Mucosa of rectum (tissue), 2 donors: ENCODE data around the gene SLC34A3.
"Not testable (repeated sequence)": the region's sequence is repeated elsewhere in the genome, so short reads cannot be mapped to it uniquely, and the experiment has no call there.

Experiments used
- H3K27ac ChIP-seq, 2 donors: one replicate each; pipeline ENCODE4 v1.7.0; 2013; ENCODE audit warnings: inconsistent platforms in 2 of 2, low read depth in 2 of 2, low read length in 2 of 2
- H3K27me3 ChIP-seq, 2 donors: one replicate each; pipeline ENCODE4 v1.7.0; 2013; ENCODE audit warnings: low read length in 2 of 2; ENCODE audit not compliant: control insufficient read depth in 2 of 2, insufficient read depth in 2 of 2
- H3K36me3 ChIP-seq, 2 donors: one replicate each; pipeline ENCODE4 v1.7.0; 2013; ENCODE audit warnings: low read length in 2 of 2; ENCODE audit not compliant: control insufficient read depth in 2 of 2, insufficient read depth in 2 of 2
- H3K4me1 ChIP-seq, 2 donors: one replicate each; pipeline ENCODE4 v1.7.0; 2013; ENCODE audit warnings: low read length in 2 of 2, mild to moderate bottlenecking in 1 of 2; ENCODE audit not compliant: control insufficient read depth in 2 of 2, insufficient read depth in 2 of 2
- H3K4me3 ChIP-seq, 2 donors: one replicate each; pipeline ENCODE4 v1.7.0; 2013; ENCODE audit warnings: low read length in 2 of 2
- H3K9ac ChIP-seq, 2 donors: one replicate each; pipeline ENCODE4 v1.7.0; 2013; ENCODE audit warnings: low read length in 2 of 2, low read depth in 1 of 2, mild to moderate bottlenecking in 1 of 2
- H3K9me3 ChIP-seq, 2 donors: one replicate each; pipeline ENCODE4 v1.7.0; 2013; ENCODE audit warnings: low read length in 2 of 2; ENCODE audit not compliant: control insufficient read depth in 2 of 2
- donor health status: healthy.
- donor health status: Normal muscosa, but diverticular disease.

The SLC34A3 gene

GRCh38 chr9:137243266-137243625 lies 12.5 kb downstream of the SLC34A3 start:
- not testable (repeated sequence) for H3K9me3 ChIP-seq, H3K27ac ChIP-seq, H3K27me3 ChIP-seq, H3K9ac ChIP-seq
- H3K4me3 ChIP-seq: peak overlapping the region in 1 of 2 donors; percentile 85
- H3K36me3 ChIP-seq: peaks cover 14 to 19% of the 10 kb centered on the region in 2 donors
- H3K4me1 ChIP-seq: peaks cover 31 to 42% of the 10 kb centered on the region in 2 donors

GRCh38 chr9:137243626-137244485 lies 13.2 kb downstream of the SLC34A3 start:
- peaks cover 14 to 19% of the 10 kb centered on the region in 2 donors for H3K36me3 ChIP-seq
- H3K4me3 ChIP-seq: no peak overlapping the region
- peaks cover 25 to 36% of the 10 kb centered on the region in 2 donors for H3K4me1 ChIP-seq
- H3K27me3 ChIP-seq: no peaks in the 10 kb centered on the region
- no peak overlapping the region for H3K27ac ChIP-seq
- H3K9me3 ChIP-seq: no peaks in the 10 kb centered on the region
- no peak overlapping the region for H3K9ac ChIP-seq

- H3K4me3 ChIP-seq: no peak overlapping the region
- peaks cover 21 to 31% of the 10 kb centered on the region in 2 donors for H3K4me1 ChIP-seq
- no peak overlapping the region for H3K27ac ChIP-seq
- H3K9me3 ChIP-seq: no peaks in the 10 kb centered on the region
- H3K36me3 ChIP-seq: peaks cover 14 to 19% of the 10 kb centered on the region in 2 donors
- no peak overlapping the region for H3K9ac ChIP-seq
- H3K27me3 ChIP-seq: no peaks in the 10 kb centered on the region
Observed at GRCh38 chr9:137244486-137245449, 14.1 kb downstream of the SLC34A3 start.

GRCh38 chr9:137245450-137246421 lies 15.0 kb downstream of the SLC34A3 start:
- H3K4me1 ChIP-seq: peaks cover 21 to 25% of the 10 kb centered on the region in 2 donors
- no peaks in the 10 kb centered on the region for H3K9me3 ChIP-seq
- no peaks in the 10 kb centered on the region for H3K27me3 ChIP-seq
- peaks cover 14 to 19% of the 10 kb centered on the region in 2 donors for H3K36me3 ChIP-seq
- no peak overlapping the region for H3K4me3 ChIP-seq
- no peak overlapping the region for H3K9ac ChIP-seq
- H3K27ac ChIP-seq: no peak overlapping the region

DNA sequence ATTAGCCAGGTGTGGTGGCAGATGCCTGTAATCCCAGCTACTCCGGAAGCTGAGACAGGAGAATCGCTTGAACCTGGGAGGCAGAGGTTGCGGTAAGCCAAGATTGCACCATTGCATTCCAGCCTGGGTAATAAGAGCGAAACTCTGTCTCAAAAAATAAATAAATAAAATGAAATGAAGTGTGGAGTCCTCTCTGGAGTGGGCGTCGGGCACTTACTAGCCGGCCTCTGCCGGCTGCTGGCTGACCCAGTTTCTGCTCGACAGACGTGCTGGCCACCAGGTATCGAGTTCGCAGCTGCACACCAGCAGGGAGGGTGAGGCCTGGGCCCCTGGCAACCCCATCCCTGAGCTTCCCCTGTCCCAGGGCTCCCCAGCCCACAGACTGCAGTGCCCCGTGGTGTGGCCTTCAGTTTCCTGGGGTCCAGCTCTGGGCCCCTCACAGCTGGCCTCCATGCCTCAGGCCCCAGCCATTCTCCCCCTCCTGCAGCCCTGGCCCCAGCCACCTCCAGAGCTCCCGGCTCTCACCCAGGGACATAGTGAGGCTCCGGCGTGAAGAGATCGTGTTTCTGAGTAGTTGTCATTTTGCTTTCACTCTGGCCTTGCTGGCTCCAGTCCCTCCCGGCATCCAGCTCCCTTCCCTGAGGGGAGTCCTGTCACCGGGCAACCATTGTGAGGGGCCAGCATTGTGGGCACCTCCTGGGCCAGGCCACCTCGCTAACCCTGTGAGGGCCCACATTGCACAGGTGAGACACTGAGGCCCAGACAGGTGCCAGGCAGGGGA lies 16.6 kb downstream of the SLC34A3 start:
- H3K4me1 ChIP-seq: peaks cover 16 to 20% of the 10 kb centered on the region in 2 donors
- H3K9ac ChIP-seq: no peak overlapping the region
- peaks cover 14 to 15% of the 10 kb centered on the region in 2 donors for H3K36me3 ChIP-seq

DNA sequence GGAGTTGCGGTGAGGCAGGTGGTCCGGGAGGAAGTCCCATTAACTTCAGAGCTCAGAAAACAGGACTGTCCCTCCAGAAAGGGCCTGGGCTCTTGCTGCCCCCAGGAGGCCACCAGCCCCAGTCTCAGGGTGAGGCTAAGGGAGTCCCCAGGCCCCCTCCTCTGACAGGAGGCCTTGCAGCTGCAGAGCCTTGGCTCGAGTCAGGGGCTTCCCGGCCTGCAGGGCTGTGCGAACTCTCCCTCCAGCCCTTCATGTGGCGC lies 17.1 kb downstream of the SLC34A3 start:
- no peak overlapping the region for H3K27ac ChIP-seq
- peaks cover 10 to 11% of the 10 kb centered on the region in 2 donors for H3K36me3 ChIP-seq
- H3K4me1 ChIP-seq: peaks cover 11 to 15% of the 10 kb centered on the region in 2 donors
- H3K27me3 ChIP-seq: no peaks in the 10 kb centered on the region
- no peak overlapping the region for H3K4me3 ChIP-seq
- H3K9me3 ChIP-seq: no peaks in the 10 kb centered on the region
- no peak overlapping the region for H3K9ac ChIP-seq

More for the DNA sequence above, 16.6 kb downstream of the SLC34A3 start:
- Histone ChIP-seq H3K9me3 (no peaks in the 10 kb centered on the region), H3K4me3 (no peak overlapping the region), H3K27ac (no peak overlapping the region), H3K27me3 (no peaks in the 10 kb centered on the region)

DNA sequence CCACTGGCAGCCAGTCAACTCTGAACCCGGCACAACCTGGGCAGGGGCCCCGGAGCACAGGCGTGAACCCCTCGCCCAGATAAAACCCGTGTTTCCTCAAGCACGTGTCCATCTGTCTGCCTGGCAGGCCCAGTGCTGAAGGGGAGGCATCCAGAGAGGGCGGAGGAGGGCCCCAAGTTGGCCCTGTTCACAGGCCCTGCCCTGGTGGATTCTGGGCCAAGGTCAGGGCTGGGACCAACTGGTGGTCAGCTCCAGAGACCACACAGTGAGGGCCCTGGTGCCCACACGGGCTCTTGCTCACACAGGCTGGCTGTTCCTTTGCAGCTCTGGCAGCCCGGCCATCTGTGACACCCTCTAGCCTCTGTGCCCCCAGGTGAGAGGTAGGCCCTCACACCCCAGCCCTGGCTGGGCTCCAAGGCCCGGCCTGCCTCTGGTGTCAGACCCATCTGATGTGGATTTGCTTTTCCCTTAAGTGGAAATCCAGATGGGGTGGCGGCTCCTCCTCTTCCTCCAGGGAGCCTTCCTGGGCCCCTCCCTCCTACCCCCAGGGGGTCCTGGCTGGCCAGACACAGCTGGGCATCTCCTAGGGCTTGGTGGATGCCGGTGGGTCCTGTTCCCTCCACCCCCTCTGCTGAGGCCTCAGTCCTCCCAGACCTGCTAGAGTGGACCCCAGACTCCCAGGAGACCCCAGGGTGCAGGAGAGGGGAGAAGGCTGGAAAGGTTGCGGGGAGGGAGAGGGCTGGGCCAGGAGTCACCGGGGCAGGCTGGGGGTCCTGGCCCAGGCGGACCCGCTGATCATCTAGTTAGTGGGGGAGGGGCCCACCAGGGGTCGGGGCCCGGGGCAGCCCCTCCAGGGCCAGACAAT lies 19.9 kb downstream of the SLC34A3 start:
- Histone ChIP-seq H3K9me3 (no peaks in the 10 kb centered on the region), H3K4me3 (no peak overlapping the region), H3K36me3 (no peaks in the 10 kb centered on the region), H3K9ac (no peak overlapping the region), H3K4me1 (peaks cover 8 to 9% of the 10 kb centered on the region in 2 donors), H3K27ac (no peak overlapping the region), H3K27me3 (no peaks in the 10 kb centered on the region)

DNA sequence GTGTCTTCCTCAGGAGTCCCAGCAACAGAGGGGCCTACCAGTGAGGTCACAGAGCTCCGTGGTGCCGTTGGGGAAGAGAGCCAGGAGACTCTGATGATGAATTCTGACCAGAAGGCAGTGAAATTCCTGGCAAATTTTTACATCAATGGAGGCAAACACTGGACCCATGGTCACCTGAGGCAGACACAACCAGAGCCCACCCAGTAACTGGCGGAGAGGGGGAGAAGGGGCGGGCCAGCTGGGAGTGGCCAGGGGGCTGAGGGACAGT lies 20.4 kb downstream of the SLC34A3 start, which contains the start of gene STPG3:
Gene STPG3, plus strand, starts transcription at position 93 of the 268 bp plus-strand sequence. Its CDS starts 1 bp downstream, at position 94.
- Histone ChIP-seq H3K27ac (no peak within 1 kb of the TSS), H3K9me3 (no peaks in the 10 kb centered on the region), H3K4me3 (no peak within 1 kb of the TSS), H3K9ac (no peak within 1 kb of the TSS), H3K27me3 (no peaks in the 10 kb centered on the region), H3K36me3 (peaks cover 0 to 1% of the 10 kb centered on the region in 2 donors), H3K4me1 (peaks cover 12 to 13% of the 10 kb centered on the region in 2 donors)
